Psoas muscle (tissue), 8 donors: ENCODE measurements around the gene PRPF31. TPM values are rescaled to one million over a fixed set of nuclear protein-coding genes. Genes with fewer than 3 reads are reported as not detected.

Experiments used
- ATAC-seq, 4 donors: fragments of 200-7000 bp; cut with Tn5 transposase; one replicate each; pipeline ENCODE4 v1.9.1; 2020; ENCODE audit warnings: moderate library complexity in 3 of 4, mild to moderate bottlenecking in 2 of 4
- DNase-seq, 2 donors: peaks; one replicate each; pipeline ENCODE4 v3.0.0-alpha.2; 2020
- H3K27ac ChIP-seq: fragments of 200-600 bp; one replicate; pipeline ENCODE4 v1.8.0; 2022
- H3K27me3 ChIP-seq, 3 donors: fragments of 200-600 bp in 1 of 3; one replicate each; pipeline versions ENCODE4 v1.6.1 to v1.8.0; 2013 to 2022; ENCODE audit warnings: low read length in 2 of 3, mild to moderate bottlenecking in 2 of 3, moderate library complexity in 1 of 3; ENCODE audit not compliant: insufficient read depth in 3 of 3
- H3K36me3 ChIP-seq, 2 donors: fragments of 200-600 bp in 1 of 2; one replicate each; pipeline versions ENCODE4 v1.6.1 to v1.8.0; 2013 to 2022; ENCODE audit warnings: low read depth in 1 of 2, mild to moderate bottlenecking in 1 of 2, moderate library complexity in 1 of 2; ENCODE audit not compliant: insufficient read depth in 1 of 2
- H3K4me1 ChIP-seq: fragments of 200-600 bp; one replicate; pipeline ENCODE4 v1.8.0; 2022
- H3K4me3 ChIP-seq: fragments of 200-600 bp; one replicate; pipeline ENCODE4 v1.8.0; 2022; ENCODE audit warnings: mild to moderate bottlenecking
- H3K9me3 ChIP-seq: fragments of 200-600 bp; one replicate; pipeline ENCODE4 v1.8.0; 2022
- CTCF ChIP-seq: fragments of 200-600 bp; IDR thresholded peaks from one replicate; pipeline ENCODE4 v1.8.0; 2022; ENCODE audit warnings: antibody characterized with exemption
- WGBS, 3 donors: extraction: QIAGEN DNeasy Blood & Tissue Kit; methylation state at CpG; one replicate each; pipeline versions ENCODE4 v1.1.6 to v1.1.7; 2013; 5-methylcytosine and 5-hydroxymethylcytosine counted together
- intact Hi-C, 2 donors: fragments of 100-400 bp; cut with DNase I; formaldehyde crosslinking; loops; one replicate each; pipeline versions ENCODE4 v1.11.0 to v1.14.2; 2022
- long read RNA-seq, 2 donors: library from polyadenylated mRNA; unstranded; transcript quantifications; one replicate each; pipeline ENCODE4 v2.0.0, GENCODE V29; 2021
- polyA plus RNA-seq, 3 donors: library from polyadenylated mRNA; stranded (reverse); fragments of 200-250 nt; gene quantifications; one replicate each; pipeline ENCODE4 v1.2.3, GENCODE V29; 2013
- total RNA-seq, 4 donors: library from RNA; stranded (reverse); fragmentation: NEBNext Ultra II Directional in 2 of 4; extraction: Animal tissue kit (Norgen Biotek cat#: 25700) in 2 of 4; gene quantifications; one replicate each; pipeline versions ENCODE4 v1.2.1 to v1.2.4, GENCODE V29; 2021 to 2023
- donor health status: healthy with polysubstance abuse.
- donor health status: DM: no; HTN: no; CAD: no; lungs with moderate emphysema.
- donor health status: Bipolar disorder and iron deficiency.
- donor health status: healthy.
- donor health status: DM: yes; HTN: yes; CAD: no.
- donor health status: DM: no; HTN: no; CAD: no.
- donor health status: DM: no; HTN: no; CAD: no.
- donor health status: DM: yes; HTN: yes; CAD: no.

Gene PRPF31, protein sequence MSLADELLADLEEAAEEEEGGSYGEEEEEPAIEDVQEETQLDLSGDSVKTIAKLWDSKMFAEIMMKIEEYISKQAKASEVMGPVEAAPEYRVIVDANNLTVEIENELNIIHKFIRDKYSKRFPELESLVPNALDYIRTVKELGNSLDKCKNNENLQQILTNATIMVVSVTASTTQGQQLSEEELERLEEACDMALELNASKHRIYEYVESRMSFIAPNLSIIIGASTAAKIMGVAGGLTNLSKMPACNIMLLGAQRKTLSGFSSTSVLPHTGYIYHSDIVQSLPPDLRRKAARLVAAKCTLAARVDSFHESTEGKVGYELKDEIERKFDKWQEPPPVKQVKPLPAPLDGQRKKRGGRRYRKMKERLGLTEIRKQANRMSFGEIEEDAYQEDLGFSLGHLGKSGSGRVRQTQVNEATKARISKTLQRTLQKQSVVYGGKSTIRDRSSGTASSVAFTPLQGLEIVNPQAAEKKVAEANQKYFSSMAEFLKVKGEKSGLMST
- total RNA-seq (10 to 100 TPM; 32.3 to 41.6 (median 36.4) TPM), polyA plus RNA-seq (10 to 100 TPM; 32.5 to 54.3 (median 52.9) TPM)
- long read RNA-seq, donor 1, transcript PRPF31-201 (14 exons, 2,126 nt), result major isoform, 29 of 38 reads
- long read RNA-seq, donor 1, partial matches to known transcripts, result 7 of 38 reads
- long read RNA-seq, donor 1, other reads (novel, unspliced or antisense), result 2 of 38 reads
- long read RNA-seq, donor 2, transcript PRPF31-201 (14 exons, 2,126 nt), result major isoform, 50 of 66 reads
- long read RNA-seq, donor 2, partial matches to known transcripts, result 8 of 66 reads
- long read RNA-seq, donor 2, other reads (novel, unspliced or antisense), result 8 of 66 reads

- ATAC-seq, result peak; percentile 92 to 96 (median 94)
Observed at GRCh38 chr19:54115109-54116063, at the start of gene PRPF31, which contains the start of gene TFPT. Gene PRPF31, plus strand, starts transcription at chr19:54115754. Its CDS starts 2,525 bp downstream, at chr19:54118279. Gene TFPT, minus strand, starts transcription at chr19:54115657. Its CDS starts 388 bp downstream, at chr19:54115269.

GRCh38 chr19:54069470-54069869 is 46.1 kb upstream of the PRPF31 start:
- intact Hi-C loops, result no loop called here
- H3K27ac ChIP-seq, result no peak overlapping the region
- no peak for TF ChIP-seq CTCF
- no peaks in the 10 kb centered on the region for H3K4me1 ChIP-seq
- 52 to 61% (median 57%) methylated on average over 5 of the region's 5 CpGs for WGBS, 3 donors
- ATAC-seq (no peak), DNase-seq (no peak)
- no peaks in the 10 kb centered on the region for H3K36me3 ChIP-seq
- peaks cover 13% of the 10 kb centered on the region for H3K9me3 ChIP-seq
- peaks cover 0 to 2% (median 0%) of the 10 kb centered on the region in 3 donors for H3K27me3 ChIP-seq
- no peak overlapping the region for H3K4me3 ChIP-seq

More at GRCh38 chr19:54115109-54116063, at the start of gene PRPF31, which contains the start of gene TFPT:
- WGBS, 3 donors, result 0 to 1% (median 0%) methylated on average over 60 of the region's 60 CpGs
- Histone ChIP-seq H3K36me3 (peaks cover 0 to 58% of the 10 kb centered on the region in 2 donors), H3K4me1 (peaks cover 17% of the 10 kb centered on the region), H3K27ac (peak within 1 kb of the TSS; percentile 93), H3K27me3 (no peaks in the 10 kb centered on the region), H3K4me3 (peak within 1 kb of the TSS; percentile 86), H3K9me3 (no peaks in the 10 kb centered on the region)
- no peak for TF ChIP-seq CTCF
- intact Hi-C loops, result loop anchor here in 1 of 2 donors (10.0 kb wide), 1 partner anchor 141 kb away; no protein-coding TSS in a partner anchor
- DNase-seq, result peak; percentile 97 to 98

DNA sequence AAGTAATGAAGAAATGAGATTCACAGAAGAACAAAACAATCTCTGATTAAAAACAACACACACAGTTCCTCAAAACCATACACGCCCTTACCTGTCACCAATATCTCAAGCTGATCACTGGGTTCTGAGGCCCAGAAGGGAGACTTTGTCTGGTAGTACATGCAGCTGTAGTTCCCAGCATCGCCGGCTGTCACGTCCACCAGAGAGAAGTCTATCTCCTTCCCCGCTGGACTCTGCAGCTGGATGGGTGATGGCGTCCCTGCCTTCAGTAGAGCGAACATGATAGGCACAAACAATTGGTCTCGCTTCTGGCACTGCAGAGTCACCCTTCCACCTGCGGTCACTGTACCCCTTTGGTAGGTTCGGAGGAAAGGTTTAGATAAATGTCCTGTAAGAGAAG is 41.7 kb upstream of the PRPF31 start:
- WGBS, 3 donors, result 75 to 84% (median 76%) methylated on average over 10 of the region's 10 CpGs
- Histone ChIP-seq H3K27me3 (no peaks in the 10 kb centered on the region), H3K27ac (no peak overlapping the region), H3K4me1 (no peaks in the 10 kb centered on the region), H3K9me3 (peaks cover 12% of the 10 kb centered on the region), H3K4me3 (no peak overlapping the region), H3K36me3 (no peaks in the 10 kb centered on the region)
- DNase-seq (no peak), ATAC-seq (no peak)
- intact Hi-C loops, result no loop called here
- TF ChIP-seq CTCF, result no peak

GRCh38 chr19:54074851-54075250 is 40.7 kb upstream of the PRPF31 start:
- H3K4me3 ChIP-seq, result no peak overlapping the region
- ATAC-seq (no peak), DNase-seq (no peak)
- H3K36me3 ChIP-seq, result no peaks in the 10 kb centered on the region
- no peaks in the 10 kb centered on the region for H3K4me1 ChIP-seq
- WGBS, 3 donors, result 51 to 69% (median 66%) methylated on average over 9 of the region's 9 CpGs
- no peak for TF ChIP-seq CTCF
- peaks cover 1% of the 10 kb centered on the region for H3K9me3 ChIP-seq
- H3K27ac ChIP-seq, result no peak overlapping the region
- intact Hi-C loops, result no loop called here
- H3K27me3 ChIP-seq, result no peaks in the 10 kb centered on the region
